Neural progenitor cell (in vitro differentiated cells): ENCODE data around the gene NPM1. TPM values are rescaled to one million over a fixed set of nuclear protein-coding genes. Genes with fewer than 3 reads are reported as not detected.

ENCODE experiments used
- DNase-seq: peaks from one replicate; pipeline ENCODE4 v3.0.0-alpha.2; 2016; ENCODE audit warnings: low spot score
- H2AFZ ChIP-seq: fragments of 200-600 bp; sonication (generic); replicated peaks from 2 replicates; pipeline ENCODE4 v1.6.1; 2016; ENCODE audit warnings: antibody characterized with exemption
- H3F3A ChIP-seq: fragments of 200-600 bp; sonication (generic); 2 replicates; pipeline ENCODE4 v1.6.1; 2016; ENCODE audit warnings: antibody characterized with exemption, low read depth
- H3K27ac ChIP-seq: fragments of 200-600 bp; sonication (generic); 2 replicates; pipeline ENCODE4 v1.5.1; 2016; ENCODE audit warnings: mild to moderate bottlenecking
- H3K27me3 ChIP-seq: fragments of 200-600 bp; sonication (generic); 2 replicates; pipeline ENCODE4 v1.6.1; 2016; ENCODE audit warnings: mild to moderate bottlenecking, moderate library complexity
- H3K36me3 ChIP-seq: fragments of 200-600 bp; sonication (generic); 2 replicates; pipeline ENCODE4 v1.5.1; 2016
- H3K4me1 ChIP-seq: fragments of 200-600 bp; sonication (generic); 2 replicates; pipeline ENCODE4 v1.6.1; 2016; ENCODE audit warnings: mixed run types
- H3K4me2 ChIP-seq: fragments of 200-600 bp; sonication (generic); 2 replicates; pipeline ENCODE4 v1.6.1; 2016
- H3K4me3 ChIP-seq: fragments of 200-600 bp; sonication (generic); 2 replicates; pipeline ENCODE4 v1.5.1; 2016
- H3K79me2 ChIP-seq: fragments of 200-600 bp; sonication (generic); 2 replicates; pipeline ENCODE4 v1.6.1; 2016; ENCODE audit warnings: low read depth
- H3K9ac ChIP-seq: fragments of 200-600 bp; sonication (generic); 2 replicates; pipeline ENCODE4 v1.6.1; 2016
- H3K9me3 ChIP-seq: fragments of 200-600 bp; sonication (generic); 2 replicates; pipeline ENCODE4 v1.5.1; 2016; ENCODE audit warnings: low read depth
- H4K20me1 ChIP-seq: fragments of 200-600 bp; sonication (generic); 2 replicates; pipeline ENCODE4 v1.6.1; 2016; ENCODE audit warnings: low read depth
- H3K27ac Mint-ChIP-seq: 3 replicates; pipeline ENCODE4 v1.8.0; 2021; ENCODE audit warnings: mixed read lengths
- H3K27me3 Mint-ChIP-seq: 2 replicates; pipeline ENCODE4 v1.8.0; 2022; ENCODE audit warnings: low read depth, mild to moderate bottlenecking, inconsistent platforms, moderate library complexity, mixed read lengths; ENCODE audit not compliant: insufficient read depth
- H3K36me3 Mint-ChIP-seq: 3 replicates; pipeline ENCODE4 v1.8.0; 2021; ENCODE audit warnings: mixed read lengths
- H3K4me1 Mint-ChIP-seq: 3 replicates; pipeline ENCODE4 v1.8.0; 2021; ENCODE audit warnings: mixed read lengths
- H3K4me3 Mint-ChIP-seq: 3 replicates; pipeline ENCODE4 v1.8.0; 2021; ENCODE audit warnings: mild to moderate bottlenecking, moderate library complexity, mixed read lengths
- H3K9me3 Mint-ChIP-seq: 3 replicates; pipeline ENCODE4 v1.8.0; 2020; ENCODE audit warnings: mixed read lengths
- EZH2 ChIP-seq: fragments of 200-600 bp; sonication (generic); IDR thresholded peaks from 2 replicates; pipeline ENCODE4 v1.6.1; 2017; ENCODE audit warnings: antibody characterized with exemption, mild to moderate bottlenecking, moderate library complexity
- EZH2phosphoT487 ChIP-seq: fragments of 200-600 bp; sonication (generic); IDR thresholded peaks from 2 replicates; pipeline ENCODE4 v1.6.1; 2017; ENCODE audit warnings: antibody characterized with exemption
- total RNA-seq: library from RNA; depleted of rRNA; stranded (reverse); fragments of >200 nt; gene quantifications from 2 replicates; pipeline ENCODE4 v1.2.3, GENCODE V29; 2015; ENCODE audit warnings: low replicate concordance
- TF ChIP-seq, protein P1 (sequence below): fragments of 200-600 bp; sonication (generic); IDR thresholded peaks from 2 replicates; pipeline ENCODE4 v1.5.1; 2017; ENCODE audit warnings: antibody characterized with exemption, mild to moderate bottlenecking

Gene NPM1
- total RNA-seq, 1 donor from 2014 or later: 3,685 TPM

GRCh38 chr5:171428809-171429542 lies 41.3 kb downstream of the NPM1 start:
- Histone ChIP-seq H3K27ac (no peak overlapping the region), H3K9ac (no peak overlapping the region), H3K9me3 (no peaks in the 10 kb centered on the region), H3K27me3 (no peaks in the 10 kb centered on the region), H3K36me3 (no peaks in the 10 kb centered on the region), H3F3A (no peaks in the 10 kb centered on the region), H4K20me1 (no peaks in the 10 kb centered on the region), H3K4me3 (no peak overlapping the region), H3K4me1 (peaks cover 7% of the 10 kb centered on the region), H2AFZ (no peak overlapping the region), H3K79me2 (no peaks in the 10 kb centered on the region), H3K4me2 (no peak overlapping the region)
- H3K9me3 Mint-ChIP-seq: no peaks in the 10 kb centered on the region
- H3K27me3 Mint-ChIP-seq: peaks cover 14% of the 10 kb centered on the region
- peak overlapping the region; percentile 47 for H3K4me3 Mint-ChIP-seq
- TF ChIP-seq EZH2: no peak
- TF ChIP-seq EZH2phosphoT487: no peak
- TF ChIP-seq, protein P1, sequence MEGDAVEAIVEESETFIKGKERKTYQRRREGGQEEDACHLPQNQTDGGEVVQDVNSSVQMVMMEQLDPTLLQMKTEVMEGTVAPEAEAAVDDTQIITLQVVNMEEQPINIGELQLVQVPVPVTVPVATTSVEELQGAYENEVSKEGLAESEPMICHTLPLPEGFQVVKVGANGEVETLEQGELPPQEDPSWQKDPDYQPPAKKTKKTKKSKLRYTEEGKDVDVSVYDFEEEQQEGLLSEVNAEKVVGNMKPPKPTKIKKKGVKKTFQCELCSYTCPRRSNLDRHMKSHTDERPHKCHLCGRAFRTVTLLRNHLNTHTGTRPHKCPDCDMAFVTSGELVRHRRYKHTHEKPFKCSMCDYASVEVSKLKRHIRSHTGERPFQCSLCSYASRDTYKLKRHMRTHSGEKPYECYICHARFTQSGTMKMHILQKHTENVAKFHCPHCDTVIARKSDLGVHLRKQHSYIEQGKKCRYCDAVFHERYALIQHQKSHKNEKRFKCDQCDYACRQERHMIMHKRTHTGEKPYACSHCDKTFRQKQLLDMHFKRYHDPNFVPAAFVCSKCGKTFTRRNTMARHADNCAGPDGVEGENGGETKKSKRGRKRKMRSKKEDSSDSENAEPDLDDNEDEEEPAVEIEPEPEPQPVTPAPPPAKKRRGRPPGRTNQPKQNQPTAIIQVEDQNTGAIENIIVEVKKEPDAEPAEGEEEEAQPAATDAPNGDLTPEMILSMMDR: no peak
- DNase-seq: no peak
- no peaks in the 10 kb centered on the region for H3K36me3 Mint-ChIP-seq
- H3K4me1 Mint-ChIP-seq: peaks cover 32% of the 10 kb centered on the region
- no peak overlapping the region for H3K27ac Mint-ChIP-seq

- no peak for DNase-seq
- no peak overlapping the region for H3K27ac Mint-ChIP-seq
- no peak overlapping the region for H3K9ac ChIP-seq
Measured at GRCh38 chr5:171429543-171429910, 41.9 kb downstream of the NPM1 start.

DNA sequence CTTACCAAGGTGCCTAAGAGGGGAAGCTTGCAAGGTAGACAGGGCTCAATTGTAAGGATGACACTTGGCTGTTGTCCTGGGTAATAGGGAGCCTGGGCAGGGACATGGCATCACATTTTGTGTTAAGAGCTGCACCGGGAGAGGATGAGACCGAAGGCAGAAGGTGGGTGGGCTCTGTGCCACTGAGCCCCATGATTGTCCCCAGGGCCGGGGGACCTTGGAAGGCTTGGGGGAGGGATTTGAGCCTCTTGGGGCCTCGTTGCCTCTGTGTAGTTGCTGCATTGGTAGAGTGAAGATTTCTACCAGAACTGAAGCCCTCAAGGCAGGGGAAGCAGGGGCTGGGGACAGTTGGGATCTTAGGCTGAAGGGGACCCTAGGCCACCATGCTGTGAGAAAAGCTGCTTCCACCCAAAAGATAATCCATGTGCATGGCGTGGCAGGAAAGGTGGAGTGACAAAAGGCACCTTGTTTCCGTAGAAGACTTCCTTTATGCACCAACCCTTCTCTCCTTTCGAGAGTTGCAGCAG lies 43.7 kb downstream of the NPM1 start:
- no peak overlapping the region for H3K27ac Mint-ChIP-seq
- Histone ChIP-seq H3K27me3 (no peaks in the 10 kb centered on the region), H3K36me3 (no peaks in the 10 kb centered on the region), H3K9me3 (no peaks in the 10 kb centered on the region), H3K27ac (no peak overlapping the region), H2AFZ (no peak overlapping the region), H3K4me3 (no peak overlapping the region), H3K9ac (no peak overlapping the region), H3K79me2 (no peaks in the 10 kb centered on the region), H4K20me1 (no peaks in the 10 kb centered on the region), H3K4me2 (no peak overlapping the region), H3F3A (no peaks in the 10 kb centered on the region), H3K4me1 (peaks cover 7% of the 10 kb centered on the region)
- TF ChIP-seq, protein P1: no peak
- no peak for TF ChIP-seq EZH2phosphoT487
- no peak for TF ChIP-seq EZH2
- H3K36me3 Mint-ChIP-seq: no peaks in the 10 kb centered on the region
- no peaks in the 10 kb centered on the region for H3K9me3 Mint-ChIP-seq
- peaks cover 9% of the 10 kb centered on the region for H3K27me3 Mint-ChIP-seq
- no peak overlapping the region for H3K4me3 Mint-ChIP-seq
- no peak for DNase-seq
- H3K4me1 Mint-ChIP-seq: peaks cover 15% of the 10 kb centered on the region

More at GRCh38 chr5:171429543-171429910, 41.9 kb downstream of the NPM1 start:
- Histone ChIP-seq H4K20me1 (no peaks in the 10 kb centered on the region), H2AFZ (no peak overlapping the region), H3K36me3 (no peaks in the 10 kb centered on the region), H3K79me2 (no peaks in the 10 kb centered on the region), H3K27ac (no peak overlapping the region), H3K4me3 (no peak overlapping the region), H3F3A (no peaks in the 10 kb centered on the region), H3K27me3 (no peaks in the 10 kb centered on the region), H3K4me1 (peaks cover 7% of the 10 kb centered on the region), H3K4me2 (no peak overlapping the region), H3K9me3 (no peaks in the 10 kb centered on the region)
- Mint-ChIP-seq H3K9me3 (no peaks in the 10 kb centered on the region), H3K4me3 (no peak overlapping the region), H3K36me3 (no peaks in the 10 kb centered on the region), H3K27me3 (peaks cover 14% of the 10 kb centered on the region), H3K4me1 (peaks cover 27% of the 10 kb centered on the region)
- TF ChIP-seq, protein P1: no peak
- TF ChIP-seq EZH2: no peak
